Activated naive CD4-positive, alpha-beta T cell treated with anti-CD3 and anti-CD28 coated beads, Interleukin-2, amount 10 ng/mL, durations not matched to agents 7 days and 5 days (primary cell): Measurements from ENCODE around the gene TRIM15.

Experiments
- CTCF ChIA-PET: fragments of 350-600 bp; sonication (Branson Sonifier 250); formaldehyde crosslinking; loops from one replicate; lab custom pipeline; 2021; ENCODE audit warnings: antibody characterized with exemption; lab: Charles Lee
- DNase-seq: peaks from one replicate; pipeline ENCODE4 v3.0.0-alpha.2; 2020
- H3K27ac Mint-ChIP-seq: one replicate; pipeline ENCODE4 v1.8.0; 2021; ENCODE audit warnings: mild to moderate bottlenecking, moderate library complexity, mixed read lengths
- H3K27me3 Mint-ChIP-seq: one replicate; pipeline ENCODE4 v1.8.0; 2021; ENCODE audit warnings: mild to moderate bottlenecking, mixed read lengths
- H3K36me3 Mint-ChIP-seq: one replicate; pipeline ENCODE4 v1.8.0; 2021; ENCODE audit warnings: mixed read lengths
- H3K4me1 Mint-ChIP-seq: one replicate; pipeline ENCODE4 v1.8.0; 2021; ENCODE audit warnings: mixed read lengths
- H3K4me3 Mint-ChIP-seq: one replicate; pipeline ENCODE4 v1.8.0; 2021; ENCODE audit warnings: mild to moderate bottlenecking, moderate library complexity, mixed read lengths
- H3K9me3 Mint-ChIP-seq: one replicate; pipeline ENCODE4 v1.8.0; 2021; ENCODE audit warnings: mixed read lengths

Gene TRIM15

DNA sequence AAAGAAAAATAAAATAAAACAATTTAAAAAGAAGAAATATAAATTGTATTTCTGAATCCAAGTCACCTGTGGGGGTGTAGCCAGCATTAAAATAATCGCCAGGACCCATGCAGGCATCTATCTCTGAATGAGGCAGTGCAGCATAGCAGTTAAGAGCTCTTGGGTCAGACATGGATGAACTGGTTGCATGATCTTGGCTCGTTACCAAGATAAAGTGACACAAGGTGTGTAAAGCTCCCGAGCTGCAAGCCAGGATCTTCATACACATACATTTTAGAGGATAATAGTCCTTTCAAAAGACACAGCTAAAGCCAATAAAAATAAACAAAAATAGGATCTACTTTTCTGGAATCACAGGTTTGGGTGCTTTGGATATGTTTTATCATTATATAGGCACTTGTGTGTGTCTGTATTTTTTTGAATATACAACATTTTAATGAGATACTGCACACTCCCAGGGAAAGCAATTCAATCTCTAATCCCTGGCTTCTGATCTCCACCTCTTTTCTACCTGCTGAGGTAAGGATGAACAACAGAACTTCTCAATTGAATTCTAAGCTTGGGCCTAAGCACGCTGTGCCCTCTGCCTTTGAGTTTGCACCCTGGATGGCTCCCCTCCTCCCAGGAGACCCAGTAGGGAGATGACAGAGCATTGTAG is 11.2 kb upstream of the TRIM15 start:
- Mint-ChIP-seq H3K4me1 (peaks cover 6% of the 10 kb centered on the region), H3K27me3 (peaks cover 60% of the 10 kb centered on the region)
- CTCF ChIA-PET, result interaction anchor here (1.5 to 1.6 kb wide), 2 partner anchors 18 to 21 kb away, joined by 5 to 10 read pairs; no protein-coding TSS in a partner anchor

DNA sequence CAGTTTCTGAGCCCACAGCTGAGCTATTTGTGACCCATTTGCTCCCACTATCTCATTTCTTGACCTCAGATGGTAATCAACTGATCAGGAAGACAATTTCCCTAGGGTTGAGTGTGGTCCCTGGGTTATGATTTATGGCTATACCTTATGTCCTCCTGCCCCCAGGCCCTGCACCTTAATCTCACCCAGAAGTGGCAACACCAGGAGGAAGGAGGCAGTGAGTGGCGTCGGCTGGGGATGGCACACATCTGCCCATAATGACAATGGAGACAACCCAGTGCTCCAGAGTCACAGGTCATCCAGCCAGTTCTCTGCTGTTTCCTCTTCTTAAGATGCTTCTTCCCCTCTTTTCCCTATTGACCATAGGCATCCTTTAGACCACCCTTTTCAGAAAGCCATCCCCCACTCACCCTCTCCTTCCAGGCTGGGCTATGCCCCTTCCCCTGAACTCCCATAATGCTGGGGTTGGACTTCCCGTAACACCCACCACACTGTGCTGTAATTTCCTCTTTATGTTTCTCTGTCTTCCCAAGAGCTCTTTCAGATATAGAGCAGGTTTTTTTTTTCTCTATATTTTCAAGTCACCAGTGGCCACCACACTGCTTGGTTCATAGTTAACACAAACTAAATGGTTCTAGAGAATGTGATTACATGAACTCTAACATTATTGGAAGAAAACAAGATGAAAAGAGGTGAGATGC is 10.3 kb upstream of the TRIM15 start:
- peaks cover 54% of the 10 kb centered on the region for H3K27me3 Mint-ChIP-seq
- H3K4me1 Mint-ChIP-seq, result peaks cover 6% of the 10 kb centered on the region
- CTCF ChIA-PET, result no interaction called here
- H3K9me3 Mint-ChIP-seq, result no peaks in the 10 kb centered on the region
- H3K4me3 Mint-ChIP-seq, result no peak overlapping the region
- DNase-seq, result no peak
- no peaks in the 10 kb centered on the region for H3K36me3 Mint-ChIP-seq
- H3K27ac Mint-ChIP-seq, result no peak overlapping the region

More for the DNA sequence above, 11.2 kb upstream of the TRIM15 start:
- no peak overlapping the region for H3K27ac Mint-ChIP-seq
- H3K9me3 Mint-ChIP-seq, result no peaks in the 10 kb centered on the region
- no peaks in the 10 kb centered on the region for H3K36me3 Mint-ChIP-seq
- no peak for DNase-seq
- H3K4me3 Mint-ChIP-seq, result no peak overlapping the region

DNA sequence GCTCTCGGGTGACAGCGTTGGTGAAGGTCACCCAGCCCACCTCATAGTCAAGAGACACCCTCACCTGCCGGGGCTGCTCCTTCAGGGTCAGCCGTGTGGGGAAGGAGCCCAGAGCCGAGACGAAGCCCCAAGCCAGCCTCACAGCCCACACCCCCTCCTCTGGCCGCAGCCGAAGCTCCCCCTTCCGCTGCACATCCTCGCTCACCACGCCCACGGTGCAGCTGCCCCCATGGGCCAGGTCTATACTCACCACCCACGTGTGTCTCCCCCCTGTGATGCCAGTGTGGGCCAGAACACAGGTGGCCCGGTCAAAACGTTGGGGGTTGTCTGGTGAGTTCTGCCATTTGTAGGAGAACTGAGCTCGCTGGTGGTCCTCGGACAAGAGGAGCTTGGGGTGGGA is 9.3 kb upstream of the TRIM15 start:
- Mint-ChIP-seq H3K36me3 (no peaks in the 10 kb centered on the region), H3K9me3 (no peaks in the 10 kb centered on the region)

DNA sequence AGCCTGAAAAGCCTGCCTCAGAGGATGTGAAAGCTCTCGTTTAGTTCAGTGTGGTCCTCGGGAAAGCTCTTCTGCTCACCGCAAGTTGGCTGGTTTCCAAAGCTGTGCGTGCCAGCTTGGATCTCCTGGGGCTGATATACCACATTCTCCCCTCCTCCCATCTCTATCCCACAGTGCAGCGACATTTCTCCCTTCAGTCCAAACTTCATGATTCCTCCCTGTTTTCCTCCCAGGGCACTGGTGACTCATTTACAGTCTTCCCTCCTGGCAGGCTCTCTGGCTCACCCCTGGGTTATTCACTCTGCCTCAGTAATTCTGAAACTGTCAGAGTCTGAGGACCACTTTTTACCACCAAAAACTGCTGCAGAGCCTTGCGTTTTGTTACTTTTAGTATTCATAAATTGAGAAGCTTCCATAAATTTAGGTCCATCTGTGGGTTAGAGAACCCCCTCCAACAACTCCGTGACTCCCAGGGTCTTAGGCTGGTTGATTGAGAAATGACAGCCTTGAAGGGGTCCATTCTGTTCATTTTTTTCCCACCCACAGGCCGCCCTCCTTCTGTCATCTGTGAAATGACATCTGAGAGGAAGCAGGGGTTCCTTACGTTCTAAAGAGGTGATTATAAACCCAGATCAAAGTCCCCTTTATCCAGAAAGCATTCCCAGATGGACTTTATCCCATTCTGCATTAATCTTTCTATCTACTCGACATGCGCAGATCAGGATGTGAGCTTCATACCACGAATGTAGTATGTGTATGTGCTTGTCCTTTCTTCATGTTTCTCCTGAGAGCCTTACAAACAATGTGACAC is 8.4 kb upstream of the TRIM15 start:
- CTCF ChIA-PET, result interaction anchor here (0.6 to 1.4 kb wide), 3 partner anchors 12 to 51 kb away, joined by 3 to 4 read pairs (median 3); no protein-coding TSS in a partner anchor
- peaks cover 8% of the 10 kb centered on the region for H3K4me1 Mint-ChIP-seq
- no peak overlapping the region for H3K4me3 Mint-ChIP-seq
- H3K27ac Mint-ChIP-seq, result no peak overlapping the region
- DNase-seq, result no peak
- no peaks in the 10 kb centered on the region for H3K9me3 Mint-ChIP-seq
- H3K36me3 Mint-ChIP-seq, result no peaks in the 10 kb centered on the region
- H3K27me3 Mint-ChIP-seq, result peaks cover 66% of the 10 kb centered on the region

More for the DNA sequence above, 9.3 kb upstream of the TRIM15 start:
- CTCF ChIA-PET, result interaction anchor here (0.6 to 1.4 kb wide), 2 partner anchors 11 to 50 kb away, joined by 3 read pairs; no protein-coding TSS in a partner anchor
- Mint-ChIP-seq H3K4me3 (no peak overlapping the region), H3K27ac (no peak overlapping the region), H3K27me3 (peaks cover 64% of the 10 kb centered on the region), H3K4me1 (peaks cover 8% of the 10 kb centered on the region)
- DNase-seq, result no peak

DNA sequence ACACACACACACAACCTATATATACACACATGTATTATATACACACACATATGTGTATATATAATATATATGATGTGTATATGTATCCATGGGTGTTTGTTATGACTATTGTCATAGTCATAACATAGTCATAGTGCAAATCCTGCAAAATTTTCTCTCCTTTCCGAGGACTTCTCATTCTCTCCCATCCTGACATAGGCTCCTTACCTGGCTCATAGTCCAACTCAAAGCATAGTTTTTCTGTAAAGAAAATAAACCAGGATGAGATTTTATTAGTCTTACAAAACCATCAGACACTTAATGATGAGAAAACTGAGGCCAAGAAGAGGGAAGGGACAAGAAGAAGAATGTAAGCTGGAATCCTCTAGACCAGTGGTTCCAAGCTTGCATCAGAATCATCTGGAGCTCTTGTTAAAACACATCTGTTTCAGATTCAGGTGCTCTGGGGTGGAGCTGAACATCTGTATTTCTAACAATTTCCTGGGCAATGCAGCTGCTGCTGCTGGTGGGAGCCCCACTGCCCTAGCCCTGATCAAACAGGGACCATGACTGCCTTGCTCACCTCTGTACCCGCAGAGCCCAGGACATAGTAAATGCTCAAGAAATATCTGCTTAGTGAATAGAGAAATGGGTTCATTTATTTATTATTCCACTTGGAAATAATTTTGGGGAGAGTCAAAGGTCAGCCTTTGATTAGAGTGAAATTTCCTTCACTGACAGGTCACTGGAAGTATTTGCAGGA is 7.7 kb upstream of the TRIM15 start:
- CTCF ChIA-PET, result interaction anchor here (1.2 kb wide), 1 partner anchor 52 kb away, joined by 4 read pairs; no protein-coding TSS in a partner anchor
- no peak for DNase-seq
- peaks cover 64% of the 10 kb centered on the region for H3K27me3 Mint-ChIP-seq
- H3K27ac Mint-ChIP-seq, result no peak overlapping the region
- no peaks in the 10 kb centered on the region for H3K36me3 Mint-ChIP-seq
- no peak overlapping the region for H3K4me3 Mint-ChIP-seq
- peaks cover 8% of the 10 kb centered on the region for H3K4me1 Mint-ChIP-seq
- no peaks in the 10 kb centered on the region for H3K9me3 Mint-ChIP-seq

DNA sequence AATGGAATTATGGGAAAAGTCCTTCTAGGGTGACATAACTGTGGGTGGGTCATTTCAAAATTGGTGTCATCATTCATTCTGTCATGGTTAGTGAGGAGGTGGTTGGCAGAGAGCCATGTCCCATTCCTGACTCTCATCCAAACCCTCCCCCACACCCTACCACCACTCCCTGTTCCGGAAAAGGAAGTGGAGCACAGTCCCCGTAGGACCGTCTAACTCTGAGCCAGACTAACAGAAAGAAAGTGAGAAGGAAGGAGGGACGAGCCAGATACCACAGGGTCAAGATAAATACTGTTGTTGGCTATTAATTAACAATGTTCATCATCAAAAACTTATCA is 7.1 kb upstream of the TRIM15 start:
- no peak for DNase-seq
- H3K9me3 Mint-ChIP-seq, result no peaks in the 10 kb centered on the region
- no peak overlapping the region for H3K27ac Mint-ChIP-seq
- no peak overlapping the region for H3K4me3 Mint-ChIP-seq
- CTCF ChIA-PET, result interaction anchor here (1.2 kb wide), 1 partner anchor 53 kb away, joined by 4 read pairs; no protein-coding TSS in a partner anchor
- no peaks in the 10 kb centered on the region for H3K36me3 Mint-ChIP-seq
- H3K27me3 Mint-ChIP-seq, result peaks cover 60% of the 10 kb centered on the region
- H3K4me1 Mint-ChIP-seq, result peaks cover 8% of the 10 kb centered on the region

DNA sequence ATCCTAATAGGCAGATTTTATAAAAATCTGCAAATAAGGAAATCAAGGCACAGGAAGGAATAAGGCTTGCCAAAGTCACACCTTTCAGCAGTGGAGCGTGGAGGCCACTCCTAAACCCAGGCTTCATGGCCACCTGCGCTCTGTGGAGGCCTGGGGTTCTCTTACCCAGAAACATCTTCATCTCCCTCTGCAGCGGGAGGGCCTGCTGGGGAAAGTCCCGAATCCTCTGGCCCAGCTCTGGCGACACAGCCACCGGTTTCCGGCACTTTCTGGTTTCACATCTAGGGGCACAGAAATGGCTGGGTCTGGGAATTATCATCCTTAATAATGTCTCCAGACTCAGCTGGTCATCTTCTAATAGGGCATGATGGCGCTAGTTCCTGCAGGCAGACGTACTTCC is 6.6 kb upstream of the TRIM15 start:
- Mint-ChIP-seq H3K27me3 (peaks cover 60% of the 10 kb centered on the region), H3K27ac (no peak overlapping the region), H3K9me3 (no peaks in the 10 kb centered on the region), H3K36me3 (no peaks in the 10 kb centered on the region), H3K4me3 (no peak overlapping the region), H3K4me1 (peaks cover 4% of the 10 kb centered on the region)
- DNase-seq, result no peak
- CTCF ChIA-PET, result no interaction called here

DNA sequence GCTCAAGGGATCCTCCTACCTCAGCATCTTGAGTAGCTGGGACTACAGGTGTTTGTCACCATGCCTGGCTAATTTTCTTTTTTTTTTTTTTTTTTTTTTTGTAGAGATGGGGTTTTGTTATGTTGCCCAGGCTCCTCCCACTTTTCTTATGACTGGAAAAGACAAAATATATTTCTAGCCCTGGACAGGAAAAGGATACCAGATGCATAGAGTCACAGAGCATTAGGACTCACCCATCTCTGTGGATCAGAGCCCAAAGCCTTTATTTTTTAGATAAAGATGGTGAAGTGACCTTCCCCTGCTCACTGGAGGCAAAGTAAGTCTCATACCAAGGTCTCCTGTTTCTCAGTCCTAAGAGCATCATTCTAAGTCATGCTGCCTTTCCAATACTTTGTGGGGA is 5.8 kb upstream of the TRIM15 start:
- Mint-ChIP-seq H3K27me3 (peaks cover 62% of the 10 kb centered on the region), H3K9me3 (no peaks in the 10 kb centered on the region), H3K27ac (no peak overlapping the region), H3K4me3 (no peak overlapping the region), H3K36me3 (no peaks in the 10 kb centered on the region), H3K4me1 (peaks cover 9% of the 10 kb centered on the region)
- CTCF ChIA-PET, result no interaction called here
- DNase-seq, result no peak

DNA sequence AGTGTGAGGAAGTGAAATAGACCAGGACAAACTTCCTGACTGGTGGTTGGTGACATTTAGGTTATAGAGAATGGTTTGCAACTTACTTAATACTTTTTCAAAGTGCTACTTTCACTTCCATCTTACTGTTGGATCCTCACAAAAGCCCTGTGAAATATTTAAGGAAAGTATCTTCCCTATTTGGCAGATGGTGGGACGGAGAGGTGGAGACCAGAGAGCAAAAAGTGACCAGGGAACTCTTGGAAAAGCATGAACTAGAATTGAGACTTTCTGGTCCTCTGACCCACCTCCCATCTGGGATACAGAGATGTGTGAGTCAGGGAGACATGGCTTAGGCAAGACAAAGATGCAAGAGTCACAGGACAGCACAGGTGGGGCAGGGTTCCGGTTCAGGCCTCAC is 5.3 kb upstream of the TRIM15 start:
- H3K27ac Mint-ChIP-seq, result no peak overlapping the region
- H3K9me3 Mint-ChIP-seq, result no peaks in the 10 kb centered on the region
- H3K27me3 Mint-ChIP-seq, result peaks cover 59% of the 10 kb centered on the region
- no peak for DNase-seq
- CTCF ChIA-PET, result no interaction called here
- peaks cover 11% of the 10 kb centered on the region for H3K4me1 Mint-ChIP-seq
- H3K4me3 Mint-ChIP-seq, result no peak overlapping the region
- H3K36me3 Mint-ChIP-seq, result no peaks in the 10 kb centered on the region

DNA sequence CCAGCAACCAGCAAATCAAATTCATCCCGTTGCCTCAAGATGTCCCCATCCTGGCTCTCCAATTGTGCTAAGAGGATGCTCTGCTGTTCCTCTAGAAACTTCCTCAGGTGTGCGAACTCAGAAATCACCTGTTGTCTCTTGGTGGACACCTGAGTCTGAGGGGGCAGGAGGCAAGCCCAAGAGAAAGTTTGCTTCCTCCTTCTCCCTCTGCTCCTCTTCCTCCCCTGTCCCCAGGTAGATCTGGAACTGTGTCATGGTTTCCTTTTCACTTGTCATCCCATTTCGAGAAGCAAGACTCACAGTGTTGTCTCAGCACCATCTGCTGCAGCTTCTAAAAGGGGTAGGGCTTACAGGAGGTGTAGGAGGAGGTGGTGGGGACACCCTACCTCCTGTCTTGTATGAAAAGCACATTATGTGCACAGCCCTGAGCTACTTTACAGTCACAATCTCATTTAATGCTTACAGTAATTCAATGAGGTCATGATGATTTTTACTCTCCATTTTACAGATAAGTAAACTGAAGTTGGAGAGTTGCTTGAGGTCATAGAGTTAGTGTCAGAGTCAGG is 4.8 kb upstream of the TRIM15 start:
- peaks cover 59% of the 10 kb centered on the region for H3K27me3 Mint-ChIP-seq
- H3K4me1 Mint-ChIP-seq, result peaks cover 16% of the 10 kb centered on the region
- H3K36me3 Mint-ChIP-seq, result no peaks in the 10 kb centered on the region
- no peak overlapping the region for H3K4me3 Mint-ChIP-seq
- DNase-seq, result no peak
- H3K9me3 Mint-ChIP-seq, result no peaks in the 10 kb centered on the region
- CTCF ChIA-PET, result no interaction called here
- no peak overlapping the region for H3K27ac Mint-ChIP-seq

DNA sequence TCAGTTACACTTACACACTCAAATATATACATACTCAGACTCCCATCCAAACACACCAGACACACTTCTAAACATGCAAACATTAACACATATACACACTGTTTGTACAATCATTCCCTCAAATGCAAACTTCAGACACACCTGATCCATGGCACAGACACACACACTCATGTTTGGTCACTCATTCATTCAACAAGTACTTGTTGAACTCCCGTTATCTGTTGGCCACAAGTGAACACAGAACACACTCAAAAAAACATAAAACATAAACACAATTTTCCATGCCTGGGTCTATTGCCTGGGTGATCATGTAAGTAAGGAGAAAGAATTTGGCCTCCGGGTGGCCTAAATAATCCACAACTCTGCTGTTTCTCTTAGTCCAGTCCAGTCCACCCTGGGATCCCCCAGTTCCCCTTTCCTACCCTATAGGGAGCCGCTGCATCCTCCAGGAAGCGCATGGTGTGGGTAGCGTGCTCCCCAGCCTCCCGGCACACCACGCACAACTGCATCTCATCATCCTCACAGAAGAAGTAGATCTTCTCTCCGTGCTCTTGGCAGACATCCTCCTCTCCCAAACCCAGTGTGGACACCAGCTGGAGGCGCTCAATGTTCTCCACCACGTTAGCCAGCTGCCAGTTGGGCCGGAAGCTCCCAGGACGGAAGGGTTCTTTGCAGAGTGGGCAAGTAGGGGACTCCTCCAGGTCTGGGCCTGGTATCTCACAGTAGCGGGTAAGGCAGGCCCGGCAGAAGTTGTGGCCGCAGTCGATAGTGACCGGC is 3.1 kb upstream of the TRIM15 start:
- H3K27me3 Mint-ChIP-seq, result peaks cover 59% of the 10 kb centered on the region
- no peaks in the 10 kb centered on the region for H3K9me3 Mint-ChIP-seq
- no peak overlapping the region for H3K27ac Mint-ChIP-seq
- H3K4me3 Mint-ChIP-seq, result no peak overlapping the region
- DNase-seq, result no peak
- CTCF ChIA-PET, result no interaction called here
- no peaks in the 10 kb centered on the region for H3K36me3 Mint-ChIP-seq
- H3K4me1 Mint-ChIP-seq, result peaks cover 25% of the 10 kb centered on the region

DNA sequence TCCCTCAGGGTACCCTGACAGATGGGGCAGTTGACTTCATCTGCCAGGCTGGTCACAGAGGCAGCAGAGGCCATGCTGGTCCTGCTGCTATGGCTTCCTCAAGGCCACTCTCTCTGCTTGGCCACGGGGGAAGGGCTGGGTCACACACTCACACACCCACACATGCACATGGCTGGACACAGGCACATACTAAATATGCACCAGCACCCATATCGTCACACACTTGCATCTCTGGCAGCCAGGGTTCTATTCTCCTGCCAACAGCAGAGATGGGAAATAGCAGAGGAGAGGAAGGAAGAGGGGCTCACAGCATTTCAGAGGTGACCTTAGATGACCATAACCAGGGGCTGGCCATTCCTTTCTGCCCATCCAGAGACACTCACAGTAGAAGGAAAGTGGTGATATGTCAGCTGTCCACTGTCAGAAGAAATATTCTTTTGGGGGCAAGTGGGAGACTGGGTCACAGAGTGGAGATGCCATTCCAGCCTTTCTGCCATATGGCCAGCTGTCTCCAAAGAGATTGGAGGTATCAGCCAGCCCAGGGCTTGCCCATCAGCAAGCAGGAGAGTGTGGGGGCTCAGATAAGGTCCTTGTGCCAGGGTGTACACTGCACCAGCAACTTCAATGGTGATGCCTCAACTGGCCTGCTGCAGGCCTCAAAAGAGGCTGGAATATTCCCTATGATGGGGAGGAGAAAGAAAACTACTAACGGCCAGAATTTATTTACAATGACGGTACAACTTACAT is 2.4 kb upstream of the TRIM15 start, which contains the start of gene TRIM10:
TRIM10 (minus strand) TSS at position 427 of the 747 bp plus-strand sequence; CDS start at position 74, 353 bp downstream.
- peaks cover 56% of the 10 kb centered on the region for H3K27me3 Mint-ChIP-seq
- H3K27ac Mint-ChIP-seq, result peak within 1 kb of the TSS; percentile 37
- no peak within 1 kb of the TSS for H3K4me3 Mint-ChIP-seq
- DNase-seq, result no peak
- H3K9me3 Mint-ChIP-seq, result no peaks in the 10 kb centered on the region
- H3K36me3 Mint-ChIP-seq, result no peaks in the 10 kb centered on the region
- H3K4me1 Mint-ChIP-seq, result peaks cover 25% of the 10 kb centered on the region
- CTCF ChIA-PET, result no interaction called here
